ENCODE results near the gene DYSF. TPM values are rescaled to one million over a fixed set of nuclear protein-coding genes. Genes with fewer than 3 reads are reported as not detected.

Gene DYSF
- polyA plus RNA-seq, 1 of the 3 experiments (the other 2 are of a cell fraction): 0.10 TPM

- H4K20me1 ChIP-seq (ENCODE audit: insufficient read depth): no peaks in the 10 kb centered on the region
- H3K27ac ChIP-seq (ENCODE audit: low read depth in 2 of 2, low read length in 1 of 2): no peak overlapping the region
- no peaks in the 10 kb centered on the region for H3K79me2 ChIP-seq (ENCODE audit: insufficient read depth)
- DNase-seq: no peak
- CTCF ChIA-PET: no interaction called here
- no peak overlapping the region for H3K4me2 ChIP-seq
- H3K27me3 ChIP-seq (ENCODE audit: insufficient read depth): no peaks in the 10 kb centered on the region; the same call in 1 of the 2 replicates
- POLR2A ChIA-PET: no interaction called here
- no peaks in the 10 kb centered on the region for H3K36me3 ChIP-seq (replicated peaks in 1 of 2; ENCODE audit: control insufficient read depth in 1 of 2, insufficient read depth in 2 of 2, low read length in 1 of 2)
- H3K4me1 ChIP-seq (ENCODE audit: control insufficient read depth in 1 of 2, insufficient read depth in 2 of 2, low read depth in 1 of 2, low read length in 1 of 2): peaks cover 0 to 12% of the 10 kb centered on the region in 2 experiments; a peak in 1 of 4 replicates
- WGBS (ENCODE audit: low lambda C conversion rate): 55% methylated on average over 12 of the region's 12 CpGs
- no peak overlapping the region for H2AFZ ChIP-seq (ENCODE audit: low read depth)
- H3K9me3 ChIP-seq: no peaks in the 10 kb centered on the region
- H3K9ac ChIP-seq: no peak overlapping the region
- no peaks in the 10 kb centered on the region for H3K9me2 ChIP-seq
- H3K4me3 ChIP-seq (ENCODE audit: low read depth in 2 of 2, low read length in 1 of 2): no peak overlapping the region
- no peak for TF ChIP-seq TEAD4 (IDR thresholded peaks at IDR 0.05; ENCODE audit: borderline replicate concordance, insufficient read depth)
- TF ChIP-seq IRF3 (IDR thresholded peaks at IDR 0.05; ENCODE audit: low read depth, low read length): no peak
- TF ChIP-seq NFIC (IDR thresholded peaks at IDR 0.05; ENCODE audit: borderline replicate concordance): no peak
- no peak for TF ChIP-seq RXRA (IDR thresholded peaks at IDR 0.05; ENCODE audit: borderline replicate concordance, low read depth)
- no peak for TF ChIP-seq ELF1 (IDR thresholded peaks at IDR 0.05)
- TF ChIP-seq MXI1 (IDR thresholded peaks at IDR 0.05; ENCODE audit: low read depth, low read length): no peak
- no peaks in the 10 kb centered on the region for H3F3A ChIP-seq (replicated peaks; ENCODE audit: insufficient read depth)
Measured at GRCh38 chr2:71690876-71691475, 237.6 kb downstream of the DYSF start.

DNA sequence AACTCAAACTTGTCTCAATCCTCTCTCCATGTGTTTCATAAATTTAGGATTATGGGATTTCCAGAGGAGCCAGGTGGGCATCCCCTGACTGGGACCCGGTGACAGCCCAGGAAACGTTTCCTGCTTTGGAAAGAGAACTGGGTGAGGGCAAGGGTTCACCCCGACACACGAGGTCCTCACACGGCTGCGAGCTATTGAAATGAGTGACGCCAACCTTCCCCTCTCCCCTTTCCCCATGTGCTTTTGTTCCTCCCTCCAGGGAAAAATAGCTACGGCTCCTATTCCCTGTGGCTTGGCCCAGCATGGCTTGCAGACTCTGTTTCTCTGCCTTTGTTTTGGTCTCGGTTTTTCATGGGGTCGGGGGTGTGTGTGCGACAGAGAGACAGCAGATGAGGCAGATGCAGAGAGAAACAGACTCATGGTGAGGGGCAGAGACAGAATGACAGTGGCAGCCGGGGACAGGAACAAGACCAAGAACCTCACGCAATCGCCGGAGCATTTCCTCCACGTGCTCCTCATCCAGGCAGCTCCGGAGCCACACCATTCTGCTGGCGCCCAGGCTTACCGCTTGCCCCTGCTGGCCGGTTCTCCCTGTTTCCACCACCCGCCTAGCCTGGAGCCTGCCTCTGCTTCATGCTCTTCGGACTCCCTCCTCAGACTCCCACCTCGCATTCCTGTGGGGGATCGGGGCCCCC is 238.5 kb downstream of the DYSF start:
- no peaks in the 10 kb centered on the region for H3K36me3 ChIP-seq (replicated peaks in 1 of 2; ENCODE audit: control insufficient read depth in 1 of 2, insufficient read depth in 2 of 2, low read length in 1 of 2)
- H4K20me1 ChIP-seq (ENCODE audit: insufficient read depth): no peaks in the 10 kb centered on the region
- DNase-seq: no peak
- H3K79me2 ChIP-seq (ENCODE audit: insufficient read depth): no peaks in the 10 kb centered on the region
- no peak overlapping the region for H3K4me2 ChIP-seq
- H3K9ac ChIP-seq: no peak overlapping the region
- no peak overlapping the region for H3K27ac ChIP-seq (ENCODE audit: low read depth in 2 of 2, low read length in 1 of 2)
- H3K9me3 ChIP-seq: no peaks in the 10 kb centered on the region
- POLR2A ChIA-PET: no interaction called here
- no peaks in the 10 kb centered on the region for H3K9me2 ChIP-seq
- no peak overlapping the region for H3K4me3 ChIP-seq (ENCODE audit: low read depth in 2 of 2, low read length in 1 of 2)
- H3K27me3 ChIP-seq (ENCODE audit: insufficient read depth): no peaks in the 10 kb centered on the region; the same call in 1 of the 2 replicates
- WGBS (ENCODE audit: low lambda C conversion rate): 71% methylated on average over 20 of the region's 24 CpGs
- CTCF ChIA-PET: interaction anchor here (0.6 kb wide), 1 partner anchor 314 kb away, joined by 3 read pairs; no protein-coding TSS in a partner anchor
- H3F3A ChIP-seq (replicated peaks; ENCODE audit: insufficient read depth): no peaks in the 10 kb centered on the region
- H3K4me1 ChIP-seq (ENCODE audit: control insufficient read depth in 1 of 2, insufficient read depth in 2 of 2, low read depth in 1 of 2, low read length in 1 of 2): peaks cover 0 to 12% of the 10 kb centered on the region in 2 experiments; a peak in 1 of 4 replicates
- no peak overlapping the region for H2AFZ ChIP-seq (ENCODE audit: low read depth)
- TF ChIP-seq EP300 (IDR thresholded peaks at IDR 0.05; ENCODE audit: borderline replicate concordance in 1 of 2, low read depth in 1 of 2, low read length in 1 of 2): no peak
- no peak for TF ChIP-seq NFIC (IDR thresholded peaks at IDR 0.05; ENCODE audit: borderline replicate concordance)
- no peak for TF ChIP-seq ELF1 (IDR thresholded peaks at IDR 0.05)
- no peak for TF ChIP-seq PBX3 (IDR thresholded peaks at IDR 0.05)
- TF ChIP-seq RXRA (IDR thresholded peaks at IDR 0.05; ENCODE audit: borderline replicate concordance, low read depth): no peak
- TF ChIP-seq FOXJ3 (CRISPR knock-in tag; IDR thresholded peaks at IDR 0.05): no peak
- TF ChIP-seq MXI1 (IDR thresholded peaks at IDR 0.05; ENCODE audit: low read depth, low read length): no peak
- no peak for TF ChIP-seq CTCF (IDR thresholded peaks at IDR 0.05)
- TF ChIP-seq TAF1 (IDR thresholded peaks at IDR 0.05; ENCODE audit: borderline replicate concordance, low read depth, low read length): no peak
- no peak for TF ChIP-seq TCF12 (IDR thresholded peaks at IDR 0.05)
- no peak for TF ChIP-seq RAD21 (IDR thresholded peaks at IDR 0.05; ENCODE audit: low read length)
- TF ChIP-seq USF1 (IDR thresholded peaks at IDR 0.05; ENCODE audit: borderline replicate concordance, low read depth): no peak
- no peak for TF ChIP-seq GATA2 (CRISPR knock-in tag; IDR thresholded peaks at IDR 0.05)
- no peak for TF ChIP-seq CHD2 (IDR thresholded peaks at IDR 0.05; ENCODE audit: low read length, partially characterized antibody)
- TF ChIP-seq SMC3 (IDR thresholded peaks at IDR 0.05; ENCODE audit: low read depth, low read length): no peak
- TF ChIP-seq, protein P1, sequence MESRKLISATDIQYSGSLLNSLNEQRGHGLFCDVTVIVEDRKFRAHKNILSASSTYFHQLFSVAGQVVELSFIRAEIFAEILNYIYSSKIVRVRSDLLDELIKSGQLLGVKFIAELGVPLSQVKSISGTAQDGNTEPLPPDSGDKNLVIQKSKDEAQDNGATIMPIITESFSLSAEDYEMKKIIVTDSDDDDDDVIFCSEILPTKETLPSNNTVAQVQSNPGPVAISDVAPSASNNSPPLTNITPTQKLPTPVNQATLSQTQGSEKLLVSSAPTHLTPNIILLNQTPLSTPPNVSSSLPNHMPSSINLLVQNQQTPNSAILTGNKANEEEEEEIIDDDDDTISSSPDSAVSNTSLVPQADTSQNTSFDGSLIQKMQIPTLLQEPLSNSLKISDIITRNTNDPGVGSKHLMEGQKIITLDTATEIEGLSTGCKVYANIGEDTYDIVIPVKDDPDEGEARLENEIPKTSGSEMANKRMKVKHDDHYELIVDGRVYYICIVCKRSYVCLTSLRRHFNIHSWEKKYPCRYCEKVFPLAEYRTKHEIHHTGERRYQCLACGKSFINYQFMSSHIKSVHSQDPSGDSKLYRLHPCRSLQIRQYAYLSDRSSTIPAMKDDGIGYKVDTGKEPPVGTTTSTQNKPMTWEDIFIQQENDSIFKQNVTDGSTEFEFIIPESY (IDR thresholded peaks at IDR 0.05; ENCODE audit: borderline replicate concordance, low read depth): no peak
- no peak for TF ChIP-seq YY1 (IDR thresholded peaks at IDR 0.05; ENCODE audit: low read depth)
- TF ChIP-seq RCOR1 (IDR thresholded peaks at IDR 0.05; ENCODE audit: low read length): no peak
